ENCODE results near the gene KRTAP9-1.

The KRTAP9-1 gene

DNA sequence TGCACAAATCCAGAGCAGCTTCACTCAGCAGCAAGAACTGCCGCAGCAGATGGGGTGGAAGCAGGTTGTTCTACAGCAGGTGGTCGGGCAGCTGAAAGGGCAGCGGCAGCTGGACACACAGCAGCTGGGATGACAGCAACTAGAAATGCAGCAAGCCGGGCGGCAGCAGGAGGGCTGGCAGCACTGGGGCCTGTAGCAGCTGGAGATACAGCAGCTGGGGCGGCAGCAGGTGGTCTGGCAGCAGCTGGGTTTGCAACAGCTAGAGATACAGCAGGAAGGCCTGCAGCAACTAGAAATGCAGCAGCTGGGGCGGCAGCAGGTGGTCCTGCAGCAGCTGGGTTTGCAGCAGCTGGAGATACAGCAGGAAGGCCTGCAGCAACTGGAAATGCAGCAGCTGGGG lies 22.1 kb upstream of the KRTAP9-1 start:
- H3K4me3 Mint-ChIP-seq: no peak overlapping the region
- no peaks in the 10 kb centered on the region for H3K36me3 Mint-ChIP-seq (ENCODE audit: low read depth)
- no peak overlapping the region for H3K27ac Mint-ChIP-seq
- DNase-seq: no peak
- H3K9me3 Mint-ChIP-seq: no peaks in the 10 kb centered on the region
- H3K4me1 Mint-ChIP-seq (ENCODE audit: low read depth): no peaks in the 10 kb centered on the region
- no peaks in the 10 kb centered on the region for H3K27me3 Mint-ChIP-seq

DNA sequence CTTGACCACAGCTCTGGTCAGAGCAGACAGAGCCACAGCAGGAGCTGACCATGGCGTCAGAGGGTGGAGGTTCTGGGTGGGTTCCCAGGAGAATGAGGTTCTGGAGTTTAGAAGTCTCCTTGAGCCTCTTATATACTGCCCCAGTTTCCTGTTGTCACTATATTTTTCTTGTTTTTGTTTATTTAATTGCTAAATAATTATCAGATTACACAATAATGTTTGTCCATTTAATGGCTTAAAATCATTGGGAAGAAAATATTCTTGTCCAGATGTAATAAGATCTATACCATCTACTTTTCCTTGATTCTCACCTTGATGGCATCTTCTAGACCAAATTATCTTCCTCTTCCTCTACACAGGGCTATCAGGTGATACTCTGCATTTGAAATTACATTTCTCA lies 21.6 kb upstream of the KRTAP9-1 start, which contains the start of gene KRTAP4-3:
KRTAP4-3 (minus strand) TSS at position 101 of the 400 bp plus-strand sequence; CDS start at position 52, 49 bp downstream.
- Mint-ChIP-seq H3K9me3 (no peaks in the 10 kb centered on the region), H3K4me3 (no peak within 1 kb of the TSS), H3K27me3 (no peaks in the 10 kb centered on the region), H3K36me3 (ENCODE audit: low read depth) (no peaks in the 10 kb centered on the region), H3K4me1 (ENCODE audit: low read depth) (no peaks in the 10 kb centered on the region), H3K27ac (no peak within 1 kb of the TSS)
- DNase-seq: no peak

DNA sequence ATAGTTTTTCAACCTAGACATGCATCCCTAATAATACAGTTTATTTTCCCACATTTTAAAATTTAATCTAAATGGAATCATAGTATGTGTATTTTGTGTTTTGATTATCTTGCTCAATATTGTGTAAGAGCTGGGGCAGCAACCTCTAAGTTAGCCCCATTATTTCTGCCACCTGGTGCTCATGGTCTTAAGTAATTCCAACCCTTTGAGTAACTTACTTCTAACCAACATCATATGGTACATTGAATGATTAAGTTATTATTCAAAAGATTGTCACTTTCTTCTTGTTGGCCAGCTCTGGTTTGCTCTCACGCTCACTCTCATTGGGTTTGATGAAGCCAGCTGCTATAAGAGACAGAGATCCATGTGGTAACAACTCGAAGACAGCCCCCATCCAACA lies 17.8 kb upstream of the KRTAP9-1 start:
- Mint-ChIP-seq H3K27me3 (no peaks in the 10 kb centered on the region), H3K9me3 (no peaks in the 10 kb centered on the region), H3K4me3 (no peak overlapping the region), H3K4me1 (ENCODE audit: low read depth) (no peaks in the 10 kb centered on the region), H3K36me3 (ENCODE audit: low read depth) (no peaks in the 10 kb centered on the region), H3K27ac (no peak overlapping the region)
- no peak for DNase-seq

DNA sequence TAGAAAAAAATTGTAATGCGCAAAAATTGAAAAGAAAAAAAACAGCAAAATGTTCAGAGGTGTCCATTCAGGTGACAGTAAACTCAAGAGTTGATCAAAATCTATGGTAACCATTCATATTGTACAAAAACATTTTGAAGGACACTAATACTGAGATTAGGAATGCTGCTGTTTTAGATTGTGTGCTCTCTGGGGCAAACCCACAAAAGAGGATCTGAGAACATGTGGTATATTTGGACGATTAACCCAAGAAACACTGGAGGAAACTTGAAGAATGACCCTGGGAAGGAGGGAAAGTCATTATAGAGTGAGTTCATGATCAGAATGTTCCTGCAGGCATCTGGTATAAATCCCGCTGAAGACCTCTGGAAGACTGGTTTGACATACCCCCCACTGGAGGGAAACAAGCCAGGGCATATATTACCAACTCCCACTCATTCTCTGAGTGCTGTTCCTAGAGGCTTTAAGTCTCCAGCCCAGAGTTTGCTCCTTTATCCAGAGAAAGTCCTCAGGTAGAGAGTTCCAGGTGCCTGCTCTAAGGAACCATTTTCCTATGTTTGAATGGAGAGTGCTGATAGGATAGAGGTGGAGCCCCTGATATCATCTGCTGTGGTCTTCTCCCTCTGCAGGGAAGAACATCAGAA lies 12.8 kb upstream of the KRTAP9-1 start:
- no peaks in the 10 kb centered on the region for H3K4me1 Mint-ChIP-seq (ENCODE audit: low read depth)
- H3K9me3 Mint-ChIP-seq: no peaks in the 10 kb centered on the region
- no peaks in the 10 kb centered on the region for H3K36me3 Mint-ChIP-seq (ENCODE audit: low read depth)
- no peak overlapping the region for H3K27ac Mint-ChIP-seq
- DNase-seq: no peak
- no peaks in the 10 kb centered on the region for H3K27me3 Mint-ChIP-seq
- H3K4me3 Mint-ChIP-seq: no peak overlapping the region

DNA sequence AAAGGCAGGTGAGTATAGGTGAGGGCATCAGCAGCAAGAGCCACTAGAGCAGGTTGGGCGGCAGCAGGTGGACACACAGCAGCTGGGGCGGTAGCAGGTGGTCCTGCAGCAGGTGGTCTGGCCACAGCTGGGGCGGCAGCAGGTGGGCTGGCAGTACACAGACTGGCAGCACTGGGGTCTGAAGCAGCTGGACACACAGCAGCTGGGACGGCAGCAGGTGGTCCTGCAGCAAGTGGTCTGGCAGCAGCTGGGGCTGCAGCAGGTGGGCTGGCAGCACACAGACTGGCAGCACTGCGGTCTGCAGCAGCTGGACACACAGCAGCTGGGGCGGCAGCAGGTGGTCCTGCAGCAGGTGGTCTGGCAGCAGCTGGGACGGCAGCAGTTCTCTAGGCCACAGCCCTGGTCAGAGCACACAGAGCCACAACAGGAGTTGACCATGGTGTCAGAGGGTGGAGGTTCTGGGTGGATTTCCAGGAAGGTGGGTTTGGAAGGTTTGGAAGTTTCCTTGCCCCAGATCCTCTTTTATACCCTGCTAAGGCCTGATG lies 11.9 kb upstream of the KRTAP9-1 start, which contains the start of gene KRTAP4-2:
KRTAP4-2 (minus strand) TSS at position 495 of the 545 bp plus-strand sequence; CDS start at position 438, 57 bp downstream.
- DNase-seq: no peak
- Mint-ChIP-seq H3K4me3 (no peak within 1 kb of the TSS), H3K27me3 (no peaks in the 10 kb centered on the region), H3K27ac (no peak within 1 kb of the TSS), H3K4me1 (ENCODE audit: low read depth) (no peaks in the 10 kb centered on the region), H3K36me3 (ENCODE audit: low read depth) (no peaks in the 10 kb centered on the region), H3K9me3 (no peaks in the 10 kb centered on the region)

DNA sequence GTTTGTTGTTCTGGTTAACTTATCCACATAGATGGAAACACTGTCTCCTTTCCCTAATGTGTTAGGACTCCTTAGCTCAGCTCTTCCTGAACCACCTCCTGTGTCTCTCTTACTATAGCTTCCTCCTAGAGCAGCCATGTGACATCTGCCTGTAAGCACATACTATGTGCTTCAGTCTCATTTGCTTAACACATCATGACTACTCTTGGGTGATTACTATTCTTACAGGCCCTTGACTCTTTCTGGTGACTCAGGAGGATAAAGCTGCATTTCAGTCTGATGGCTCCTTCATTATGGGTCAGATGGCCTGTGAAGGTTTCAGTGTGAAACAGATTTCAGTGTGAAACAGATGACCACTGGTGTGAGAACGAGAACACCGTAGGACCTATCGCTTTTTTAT lies 11.3 kb upstream of the KRTAP9-1 start:
- no peaks in the 10 kb centered on the region for H3K36me3 Mint-ChIP-seq (ENCODE audit: low read depth)
- no peaks in the 10 kb centered on the region for H3K27me3 Mint-ChIP-seq
- no peak for DNase-seq
- H3K4me3 Mint-ChIP-seq: no peak overlapping the region
- H3K9me3 Mint-ChIP-seq: no peaks in the 10 kb centered on the region
- H3K4me1 Mint-ChIP-seq (ENCODE audit: low read depth): no peaks in the 10 kb centered on the region
- H3K27ac Mint-ChIP-seq: no peak overlapping the region

DNA sequence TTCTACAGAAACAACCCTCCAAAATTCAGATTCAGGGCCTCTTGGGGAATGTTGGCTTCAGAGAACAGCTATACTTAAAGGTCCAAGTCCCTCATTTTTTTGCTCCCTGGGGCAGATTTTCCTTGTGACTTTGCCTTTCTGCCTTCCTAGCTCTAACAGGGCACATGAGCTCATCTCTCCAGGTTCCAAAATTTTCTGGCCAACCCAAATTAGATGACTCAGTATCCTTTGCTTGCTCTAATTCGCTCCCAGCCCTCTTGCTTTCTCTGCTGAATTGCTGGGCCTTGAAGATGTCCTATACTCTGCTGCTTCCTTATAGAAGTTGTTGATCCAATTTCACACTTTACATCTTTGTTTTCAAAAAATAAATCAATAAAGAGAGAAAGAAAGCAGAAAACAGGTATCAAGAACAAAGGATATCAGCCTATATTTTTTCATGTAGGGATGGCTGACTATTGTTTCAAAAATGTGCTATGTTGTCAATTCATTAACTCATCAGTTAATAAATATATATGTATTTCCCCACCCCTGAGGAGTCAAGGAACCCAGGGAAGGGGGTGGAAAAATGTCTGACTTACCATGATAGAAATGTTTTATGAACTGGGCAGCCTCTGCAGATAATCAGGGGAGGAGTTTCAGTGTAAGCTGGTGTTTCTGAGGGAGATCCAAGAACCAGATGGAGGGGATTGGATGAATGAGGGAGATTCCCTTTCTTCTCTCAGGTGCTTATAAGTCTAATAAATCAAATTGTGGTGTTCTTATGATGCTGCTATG lies 10.7 kb upstream of the KRTAP9-1 start:
- H3K4me3 Mint-ChIP-seq: no peak overlapping the region
- H3K4me1 Mint-ChIP-seq (ENCODE audit: low read depth): no peaks in the 10 kb centered on the region
- H3K27me3 Mint-ChIP-seq: no peaks in the 10 kb centered on the region

DNA sequence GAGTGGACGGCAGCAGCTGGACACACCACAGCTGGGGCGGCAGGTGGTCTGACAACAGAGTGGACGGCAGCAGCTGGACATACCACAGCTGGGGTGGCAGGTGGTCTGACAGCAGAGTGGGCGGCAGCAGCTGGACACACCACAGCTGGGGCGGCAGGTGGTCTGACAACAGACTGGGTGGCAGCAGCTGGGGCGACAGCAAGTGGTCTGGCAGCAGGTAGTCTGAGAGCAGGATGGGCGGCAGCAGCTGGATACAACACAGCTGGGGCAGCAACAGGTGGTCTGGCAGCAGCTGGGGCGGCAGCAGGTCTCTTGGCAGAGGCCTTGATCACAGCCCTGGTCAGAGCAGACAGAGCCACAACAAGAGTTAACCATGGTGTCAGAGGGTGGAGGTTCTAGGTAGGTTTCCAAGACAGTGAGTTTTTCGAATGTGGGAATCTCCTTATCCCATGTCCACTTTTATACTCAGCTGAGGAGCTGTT lies 5.2 kb upstream of the KRTAP9-1 start, which contains the start of gene KRTAP4-1:
KRTAP4-1 (minus strand) TSS at position 432 of the 482 bp plus-strand sequence; CDS start at position 375, 57 bp downstream.
- Mint-ChIP-seq H3K4me1 (ENCODE audit: low read depth) (no peaks in the 10 kb centered on the region), H3K36me3 (ENCODE audit: low read depth) (no peaks in the 10 kb centered on the region), H3K27ac (no peak within 1 kb of the TSS), H3K27me3 (peaks cover 14% of the 10 kb centered on the region), H3K4me3 (no peak within 1 kb of the TSS), H3K9me3 (no peaks in the 10 kb centered on the region)
- no peak for DNase-seq

More for the DNA sequence above, 10.7 kb upstream of the KRTAP9-1 start:
- DNase-seq: no peak
- Mint-ChIP-seq H3K27ac (no peak overlapping the region), H3K36me3 (ENCODE audit: low read depth) (no peaks in the 10 kb centered on the region), H3K9me3 (no peaks in the 10 kb centered on the region)

DNA sequence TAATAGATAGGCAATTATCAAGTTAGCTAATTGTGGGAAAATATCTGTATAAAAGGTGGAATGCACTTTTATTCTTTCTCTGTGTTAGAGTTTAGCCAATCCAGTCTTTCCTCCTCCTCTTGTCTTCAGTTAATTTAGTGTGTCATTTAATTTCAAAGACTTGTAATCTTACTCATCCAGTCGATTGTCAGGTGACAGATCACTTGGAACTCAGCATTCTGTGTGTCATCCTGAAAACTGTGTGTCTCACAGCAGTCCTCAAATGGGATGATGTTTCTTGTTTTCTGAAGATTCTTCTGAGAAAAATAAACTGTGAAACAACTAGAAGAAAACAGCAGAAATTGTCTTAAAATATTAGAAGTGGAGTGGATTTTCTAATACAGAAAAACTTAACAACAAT lies 4.7 kb upstream of the KRTAP9-1 start:
- no peak overlapping the region for H3K27ac Mint-ChIP-seq
- no peaks in the 10 kb centered on the region for H3K36me3 Mint-ChIP-seq (ENCODE audit: low read depth)
- H3K27me3 Mint-ChIP-seq: peaks cover 19% of the 10 kb centered on the region
- H3K4me3 Mint-ChIP-seq: no peak overlapping the region
- no peaks in the 10 kb centered on the region for H3K9me3 Mint-ChIP-seq
- H3K4me1 Mint-ChIP-seq (ENCODE audit: low read depth): no peaks in the 10 kb centered on the region
- DNase-seq: no peak

DNA sequence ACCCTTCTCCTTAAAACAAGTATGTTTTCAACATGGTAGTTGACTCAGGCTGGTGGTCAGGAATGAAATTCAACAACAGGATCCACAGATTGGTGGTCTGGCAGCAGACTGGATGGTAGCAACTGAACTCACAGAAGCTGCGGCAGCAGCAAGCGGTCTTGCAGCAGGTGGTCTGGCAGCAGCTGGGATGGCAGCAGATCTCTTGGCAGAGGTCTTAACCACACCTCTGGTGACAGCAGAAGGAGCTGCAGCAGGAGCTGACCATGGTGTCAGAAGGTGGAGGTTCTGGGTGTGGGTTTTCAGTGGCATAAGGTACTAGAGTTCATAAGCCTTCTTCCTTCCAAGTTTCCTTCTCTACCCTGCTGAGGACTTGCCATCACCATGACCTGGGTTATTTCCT lies 2.8 kb upstream of the KRTAP9-1 start:
- Mint-ChIP-seq H3K9me3 (no peaks in the 10 kb centered on the region), H3K27me3 (peaks cover 35% of the 10 kb centered on the region), H3K36me3 (ENCODE audit: low read depth) (no peaks in the 10 kb centered on the region), H3K4me1 (ENCODE audit: low read depth) (no peaks in the 10 kb centered on the region), H3K4me3 (no peak overlapping the region), H3K27ac (no peak overlapping the region)
- DNase-seq: no peak

DNA sequence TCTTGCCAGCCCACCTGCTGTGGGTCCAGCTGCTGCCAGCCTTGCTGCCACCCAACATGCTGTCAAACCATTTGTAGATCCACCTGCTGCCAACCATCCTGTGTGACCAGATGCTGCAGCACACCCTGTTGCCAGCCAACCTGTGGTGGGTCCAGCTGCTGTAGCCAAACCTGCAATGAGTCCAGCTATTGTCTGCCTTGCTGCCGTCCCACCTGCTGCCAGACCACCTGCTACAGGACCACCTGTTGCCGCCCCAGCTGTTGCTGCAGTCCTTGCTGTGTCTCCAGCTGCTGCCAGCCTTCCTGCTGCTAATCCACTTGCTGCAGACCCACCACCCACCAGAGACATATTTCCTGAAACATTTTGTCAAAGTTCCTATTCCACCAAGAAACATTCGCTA lies 641 bp downstream of the KRTAP9-1 start:
- H3K4me1 Mint-ChIP-seq (ENCODE audit: low read depth): no peaks in the 10 kb centered on the region
- H3K27me3 Mint-ChIP-seq: peaks cover 34% of the 10 kb centered on the region
- no peak overlapping the region for H3K4me3 Mint-ChIP-seq
- no peaks in the 10 kb centered on the region for H3K9me3 Mint-ChIP-seq
- H3K36me3 Mint-ChIP-seq (ENCODE audit: low read depth): no peaks in the 10 kb centered on the region
- H3K27ac Mint-ChIP-seq: no peak overlapping the region
- DNase-seq: no peak

DNA sequence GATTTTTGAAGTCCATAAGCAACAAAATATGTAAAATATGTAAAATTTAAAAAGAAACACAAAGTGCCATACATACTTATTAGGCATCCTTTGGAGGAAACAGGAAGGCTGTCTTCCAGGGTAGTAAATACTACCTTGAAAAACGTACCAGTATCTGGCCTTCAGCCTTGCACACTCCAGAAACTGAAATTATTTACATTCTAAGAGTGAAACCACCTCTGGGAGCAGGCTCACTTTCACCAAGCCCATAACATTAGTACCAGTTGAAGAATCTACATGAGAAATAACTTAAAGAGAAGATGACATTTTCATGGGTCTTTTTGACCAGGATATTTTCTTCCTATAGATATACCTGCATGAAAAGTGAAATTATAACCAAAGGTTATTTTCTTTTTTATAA lies 6.4 kb downstream of the KRTAP9-1 start:
- H3K36me3 Mint-ChIP-seq (ENCODE audit: low read depth): no peaks in the 10 kb centered on the region

DNA sequence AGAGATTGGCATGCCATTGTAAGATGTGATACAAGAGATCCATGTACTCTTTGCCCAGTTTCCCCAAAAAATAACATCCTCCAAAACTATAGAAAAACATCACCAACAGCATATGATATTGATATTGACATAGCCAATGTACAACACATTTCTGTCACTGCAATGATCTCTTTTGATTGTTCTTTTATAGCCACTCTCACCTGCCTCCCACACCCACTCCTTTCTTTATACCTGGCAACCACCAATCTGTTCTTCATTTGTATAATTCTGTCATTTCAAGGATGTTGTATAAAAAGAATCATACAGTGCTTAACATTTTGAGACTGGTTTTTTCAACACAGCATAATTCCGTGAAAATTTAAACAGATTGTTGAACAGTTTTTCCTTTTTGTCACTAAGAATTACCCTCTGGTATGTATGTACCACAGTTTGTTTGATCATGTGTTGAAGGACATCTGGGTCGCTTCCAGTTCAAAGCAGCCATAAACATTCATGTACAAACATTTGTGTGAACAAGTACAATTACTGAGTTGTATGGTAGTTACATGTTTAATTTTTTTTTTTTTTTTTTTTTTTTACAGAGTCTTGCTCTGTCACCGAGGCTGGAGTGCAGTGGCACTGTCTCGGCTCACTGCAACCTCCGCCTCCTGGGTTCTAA lies 9.9 kb downstream of the KRTAP9-1 start:
- Mint-ChIP-seq H3K27me3 (peaks cover 5% of the 10 kb centered on the region), H3K9me3 (peaks cover 4% of the 10 kb centered on the region), H3K36me3 (ENCODE audit: low read depth) (no peaks in the 10 kb centered on the region), H3K27ac (no peak overlapping the region), H3K4me3 (no peak overlapping the region), H3K4me1 (ENCODE audit: low read depth) (no peaks in the 10 kb centered on the region)
- DNase-seq: no peak

More for the DNA sequence above, 6.4 kb downstream of the KRTAP9-1 start:
- Mint-ChIP-seq H3K27ac (no peak overlapping the region), H3K4me3 (no peak overlapping the region), H3K4me1 (ENCODE audit: low read depth) (no peaks in the 10 kb centered on the region), H3K27me3 (peaks cover 17% of the 10 kb centered on the region), H3K9me3 (peaks cover 4% of the 10 kb centered on the region)
- DNase-seq: no peak

DNA sequence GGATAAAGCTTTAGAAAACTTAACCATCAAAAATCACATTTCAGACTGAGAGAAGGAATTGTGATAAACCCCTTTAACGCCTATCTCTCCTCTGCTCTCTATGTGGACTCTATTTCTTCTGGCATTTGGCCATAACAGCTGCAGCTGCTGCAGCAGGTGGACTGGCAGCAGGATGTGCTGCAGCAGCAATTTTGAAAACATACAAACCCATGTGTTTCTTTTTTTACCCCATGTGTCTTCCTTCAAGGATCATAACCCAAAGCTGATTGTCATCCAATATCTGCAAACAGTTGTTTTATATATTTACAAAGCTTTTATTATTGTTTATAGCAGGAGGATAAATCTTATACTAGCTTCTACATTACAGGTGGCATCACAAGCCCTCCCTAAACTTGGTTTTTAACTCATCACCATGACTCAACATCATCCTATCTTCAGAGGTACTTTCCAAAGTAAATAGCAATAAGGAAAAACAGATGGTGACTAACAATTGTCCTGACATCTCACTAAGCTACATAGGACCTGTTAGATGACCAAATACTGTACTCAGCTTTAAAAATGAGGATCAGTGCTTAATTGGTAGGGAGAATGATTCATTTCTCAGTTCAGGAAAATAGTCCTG lies 22.3 kb downstream of the KRTAP9-1 start:
- Mint-ChIP-seq H3K9me3 (no peaks in the 10 kb centered on the region), H3K27ac (no peak overlapping the region), H3K27me3 (peaks cover 43% of the 10 kb centered on the region), H3K4me3 (no peak overlapping the region), H3K36me3 (ENCODE audit: low read depth) (no peaks in the 10 kb centered on the region), H3K4me1 (ENCODE audit: low read depth) (peaks cover 4% of the 10 kb centered on the region)
- no peak for DNase-seq
